ENCODE measurements around the gene BARHL2. TPM values are rescaled to one million over a fixed set of nuclear protein-coding genes. Genes with fewer than 3 reads are reported as not detected.

The BARHL2 gene
- polyA plus RNA-seq, 2 of the 4 experiments (the other 2 are of a cell fraction), result not detected

DNA sequence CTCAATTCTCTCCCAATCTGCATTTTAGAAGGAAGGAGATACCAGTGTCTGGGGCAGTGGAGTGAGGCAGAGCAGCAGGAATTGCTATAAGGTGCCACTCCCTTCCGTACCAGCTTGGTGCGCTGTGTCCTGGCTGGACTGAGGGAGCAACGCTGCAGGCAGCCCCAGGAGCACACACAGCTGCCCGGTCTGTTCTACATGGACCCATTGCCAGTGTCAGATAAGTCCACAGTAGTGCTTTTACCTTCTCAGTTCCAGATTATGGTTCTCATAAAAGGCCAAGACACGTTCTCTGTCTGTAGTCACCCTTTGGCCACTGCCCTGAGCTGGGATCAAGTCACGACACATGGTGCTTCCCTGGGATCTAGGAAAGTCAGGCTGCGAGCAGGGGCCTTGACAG lies 44.1 kb upstream of the BARHL2 start:
- Histone ChIP-seq H3K9me3 (no peaks in the 10 kb centered on the region), H3K4me3 (no peak overlapping the region), H3K4me2 (no peak overlapping the region), H3K27ac (no peak overlapping the region), H3K4me1 (no peaks in the 10 kb centered on the region)
- peak in 1 of 2 experiments; percentile 62; a peak in 1 of 6 replicates for ATAC-seq
- TF ChIP-seq, protein P1, sequence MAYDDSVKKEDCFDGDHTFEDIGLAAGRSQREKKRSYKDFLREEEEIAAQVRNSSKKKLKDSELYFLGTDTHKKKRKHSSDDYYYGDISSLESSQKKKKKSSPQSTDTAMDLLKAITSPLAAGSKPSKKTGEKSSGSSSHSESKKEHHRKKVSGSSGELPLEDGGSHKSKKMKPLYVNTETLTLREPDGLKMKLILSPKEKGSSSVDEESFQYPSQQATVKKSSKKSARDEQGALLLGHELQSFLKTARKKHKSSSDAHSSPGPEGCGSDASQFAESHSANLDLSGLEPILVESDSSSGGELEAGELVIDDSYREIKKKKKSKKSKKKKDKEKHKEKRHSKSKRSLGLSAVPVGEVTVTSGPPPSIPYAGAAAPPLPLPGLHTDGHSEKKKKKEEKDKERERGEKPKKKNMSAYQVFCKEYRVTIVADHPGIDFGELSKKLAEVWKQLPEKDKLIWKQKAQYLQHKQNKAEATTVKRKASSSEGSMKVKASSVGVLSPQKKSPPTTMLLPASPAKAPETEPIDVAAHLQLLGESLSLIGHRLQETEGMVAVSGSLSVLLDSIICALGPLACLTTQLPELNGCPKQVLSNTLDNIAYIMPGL (CRISPR knock-in tag; IDR thresholded peaks at IDR 0.05; ENCODE audit: borderline replicate concordance), result no peak
- no peak for FAIRE-seq
- POLR2A ChIA-PET, result no interaction called here
- CTCF ChIA-PET, result no interaction called here
- WGBS (ENCODE audit: missing lambda C conversion rate), result 38% methylated on average over 7 of the region's 7 CpGs
- DNase-seq (ENCODE audit: low read depth in 1 of 2, low spot score in 1 of 2), result no peak

GRCh38 chr1:90753556-90753955 lies 36.5 kb upstream of the BARHL2 start:
- Histone ChIP-seq H3K27ac (no peak overlapping the region), H3K4me2 (no peak overlapping the region), H3K9me3 (no peaks in the 10 kb centered on the region), H3K4me1 (no peaks in the 10 kb centered on the region), H3K4me3 (no peak overlapping the region)
- ATAC-seq (no peak), FAIRE-seq (no peak), DNase-seq (ENCODE audit: low read depth in 1 of 2, low spot score in 1 of 2) (no peak)
- WGBS (ENCODE audit: missing lambda C conversion rate), result 22% methylated on average over 1 of the region's 1 CpG
- ChIA-PET POLR2A (no interaction called here), CTCF (no interaction called here)
- TF ChIP-seq ZNF302 (CRISPR knock-in tag; IDR thresholded peaks at IDR 0.05), result no peak
- TF ChIP-seq POLR2A (IDR thresholded peaks at IDR 0.05; ENCODE audit: low read length), result no peak
- no peak for TF ChIP-seq KDM5A (IDR thresholded peaks at IDR 0.05)
- TF ChIP-seq HES2 (IDR thresholded peaks at IDR 0.05), result no peak
- no peak for TF ChIP-seq HEYL (CRISPR knock-in tag; IDR thresholded peaks at IDR 0.05)
- no peak for TF ChIP-seq BCL3 (IDR thresholded peaks at IDR 0.05)
- no peak for TF ChIP-seq FOSL2 (IDR thresholded peaks at IDR 0.05)
- no peak for TF ChIP-seq FOSL2 (CRISPR knock-in tag; IDR thresholded peaks at IDR 0.05)
- TF ChIP-seq JUNB (IDR thresholded peaks at IDR 0.05), result no peak
- no peak for TF ChIP-seq MYC (IDR thresholded peaks at IDR 0.05; ENCODE audit: borderline replicate concordance, low read length)
- TF ChIP-seq MAZ (IDR thresholded peaks at IDR 0.05; ENCODE audit: borderline replicate concordance, low read depth, low read length), result no peak
- TF ChIP-seq PHF8 (IDR thresholded peaks at IDR 0.05; ENCODE audit: borderline replicate concordance, low read depth), result no peak
- TF ChIP-seq ZC3H11A (IDR thresholded peaks at IDR 0.05), result no peak
- no peak for TF ChIP-seq HOXB13 (CRISPR knock-in tag; IDR thresholded peaks at IDR 0.05; ENCODE audit: low read depth)
- no peak for TF ChIP-seq HOXB5 (CRISPR knock-in tag; IDR thresholded peaks at IDR 0.05)
- no peak for TF ChIP-seq FOXS1 (CRISPR knock-in tag; IDR thresholded peaks at IDR 0.05)
- no peak for TF ChIP-seq CBX2 (IDR thresholded peaks at IDR 0.05; ENCODE audit: borderline replicate concordance, low read depth)
- TF ChIP-seq, protein P2, sequence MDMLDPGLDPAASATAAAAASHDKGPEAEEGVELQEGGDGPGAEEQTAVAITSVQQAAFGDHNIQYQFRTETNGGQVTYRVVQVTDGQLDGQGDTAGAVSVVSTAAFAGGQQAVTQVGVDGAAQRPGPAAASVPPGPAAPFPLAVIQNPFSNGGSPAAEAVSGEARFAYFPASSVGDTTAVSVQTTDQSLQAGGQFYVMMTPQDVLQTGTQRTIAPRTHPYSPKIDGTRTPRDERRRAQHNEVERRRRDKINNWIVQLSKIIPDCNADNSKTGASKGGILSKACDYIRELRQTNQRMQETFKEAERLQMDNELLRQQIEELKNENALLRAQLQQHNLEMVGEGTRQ (IDR thresholded peaks at IDR 0.05), result no peak

- FAIRE-seq, result no peak
- no peak overlapping the region for H3K4me2 ChIP-seq
- H3K4me3 ChIP-seq, result no peak overlapping the region
- no peak overlapping the region for H3K27ac ChIP-seq
- H3K9me3 ChIP-seq, result no peaks in the 10 kb centered on the region
- ATAC-seq, result no peak
- H3K4me1 ChIP-seq, result no peaks in the 10 kb centered on the region
- no peak for DNase-seq (ENCODE audit: low read depth in 1 of 2, low spot score in 1 of 2)
- ChIA-PET CTCF (no interaction called here), POLR2A (no interaction called here)
- TF ChIP-seq HOXB5 (CRISPR knock-in tag; IDR thresholded peaks at IDR 0.05) (no peak), MAFK (IDR thresholded peaks at IDR 0.05; ENCODE audit: partially characterized antibody) (no peak), BHLHE40 (IDR thresholded peaks at IDR 0.05; ENCODE audit: low read depth, low read length) (no peak), CBX2 (IDR thresholded peaks at IDR 0.05; ENCODE audit: borderline replicate concordance, low read depth) (no peak), FOSL2 (IDR thresholded peaks at IDR 0.05) (no peak), FOSL2 (CRISPR knock-in tag; IDR thresholded peaks at IDR 0.05) (no peak), JUNB (IDR thresholded peaks at IDR 0.05) (no peak)
Observed at GRCh38 chr1:90748668-90749067, 31.6 kb upstream of the BARHL2 start.

Measured in A549 (cell line).